Measurements from ENCODE around the gene COL5A1.

Gene COL5A1

DNA sequence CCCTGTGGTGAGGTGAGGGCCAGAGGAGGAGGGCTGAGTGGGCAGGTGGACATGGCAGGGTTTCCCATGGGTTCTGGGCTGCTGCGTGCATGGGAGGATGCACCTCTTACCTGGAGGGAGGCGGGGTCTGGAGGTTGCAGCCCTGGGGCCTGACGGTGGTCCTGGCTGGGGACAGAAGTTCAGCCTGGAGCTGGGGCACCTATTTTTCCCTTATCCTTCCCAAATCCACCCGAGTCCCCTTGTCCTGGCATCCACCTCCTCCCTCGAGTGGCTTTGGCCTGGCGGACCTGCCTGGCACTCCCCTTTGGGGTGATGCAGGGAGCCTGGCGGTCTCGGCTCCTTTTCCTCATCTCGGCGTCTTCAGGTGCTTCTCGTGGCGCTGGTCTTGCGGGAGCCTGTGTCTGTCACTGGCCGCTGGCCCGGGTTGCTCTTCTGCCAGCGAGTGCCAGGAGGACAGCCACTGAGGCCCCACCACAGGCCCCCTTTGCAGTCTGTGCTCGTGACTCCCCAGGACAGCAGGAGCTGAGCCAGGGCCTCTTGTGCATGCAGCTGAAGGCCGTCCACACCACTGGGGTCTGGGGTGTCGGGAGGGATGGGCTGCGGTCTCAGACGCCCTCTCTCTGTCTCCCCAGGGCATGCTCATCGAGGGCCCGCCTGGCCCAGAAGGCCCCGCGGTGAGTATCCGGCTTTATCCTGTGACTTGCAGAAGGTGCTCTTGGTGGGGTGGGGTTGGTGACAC lies 96.4 kb downstream of the COL5A1 start:
- in situ Hi-C loops (cut with MboI; ENCODE audit: low sequenced_read_pairs): no loop called here

DNA sequence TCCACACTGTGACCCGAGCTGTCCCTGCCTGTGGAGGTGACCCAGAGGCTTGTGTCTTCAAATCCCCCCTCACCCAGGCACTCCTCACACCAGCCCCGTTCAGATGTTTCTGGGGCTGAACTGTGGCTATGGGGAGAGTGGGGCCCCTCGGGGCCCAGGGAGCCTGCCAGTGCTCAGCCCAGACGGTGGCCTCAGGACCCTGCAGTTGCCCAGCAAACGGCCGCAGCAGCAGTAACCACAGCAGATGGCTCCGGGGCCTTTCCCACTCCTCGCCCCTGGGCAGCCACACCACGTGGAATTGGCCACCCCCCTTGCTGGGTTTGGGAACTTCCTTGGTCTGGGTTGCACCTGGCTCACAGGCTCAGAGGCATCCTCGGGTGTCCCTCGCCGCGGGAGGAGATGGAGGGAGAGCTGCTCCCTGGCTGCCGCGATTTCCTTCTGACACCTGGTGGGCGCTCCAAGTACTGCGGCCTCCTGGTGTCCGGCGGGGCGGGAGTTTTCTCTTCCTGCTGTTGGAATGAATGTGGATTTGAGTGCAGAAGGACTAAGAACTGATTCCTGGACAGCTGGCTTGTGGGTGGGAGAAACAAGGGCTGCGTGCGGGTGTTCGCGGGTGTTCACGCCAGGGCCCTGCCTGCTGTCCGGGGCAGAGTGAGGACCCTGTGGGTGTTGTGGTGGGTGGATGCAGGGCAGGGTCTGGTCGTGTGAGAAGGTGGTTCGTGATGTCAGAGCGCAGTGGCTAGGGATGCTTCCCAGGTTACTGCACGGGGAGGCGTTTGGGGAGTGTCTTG lies 97.5 kb downstream of the COL5A1 start:
- in situ Hi-C loops (cut with MboI; ENCODE audit: low sequenced_read_pairs): no loop called here

DNA sequence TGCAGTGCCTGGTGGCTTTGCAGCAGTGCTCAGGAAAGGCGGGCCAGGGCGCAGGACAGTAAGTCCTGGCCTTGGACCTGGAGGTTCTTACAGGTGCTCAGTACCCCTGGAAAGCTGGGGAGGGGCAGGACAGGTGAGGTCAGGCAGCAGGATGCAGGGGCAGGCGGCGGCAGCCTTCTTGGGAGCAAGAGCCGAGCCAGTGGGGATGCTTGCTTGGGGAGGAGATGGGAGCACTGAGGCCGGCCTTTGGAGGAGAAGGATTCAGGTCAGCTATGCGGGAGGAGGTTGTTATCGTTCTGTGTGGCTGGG lies 98.0 kb downstream of the COL5A1 start:
- in situ Hi-C loops (cut with MboI; ENCODE audit: low sequenced_read_pairs): no loop called here

DNA sequence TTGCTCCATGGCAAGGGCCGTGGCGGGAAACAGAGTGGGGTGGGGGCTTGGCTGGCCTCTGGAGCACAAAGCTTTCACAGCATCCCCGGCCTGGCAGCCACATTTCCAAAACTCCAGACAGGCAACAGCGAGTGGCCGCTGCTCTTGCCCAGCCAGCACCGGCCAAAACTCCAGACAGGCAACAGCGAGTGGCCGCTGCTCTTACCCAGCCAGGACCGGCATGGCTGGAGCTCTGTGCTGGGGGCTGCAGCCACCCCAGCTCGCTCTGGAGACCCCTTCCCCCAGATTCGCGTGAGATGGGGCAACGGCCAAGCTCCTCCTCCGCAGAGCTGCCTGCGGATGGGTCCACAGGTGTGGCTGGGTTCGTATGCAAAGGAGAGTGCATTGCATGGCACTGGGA lies 98.5 kb downstream of the COL5A1 start:
- in situ Hi-C loops (cut with MboI; ENCODE audit: low sequenced_read_pairs): no loop called here

DNA sequence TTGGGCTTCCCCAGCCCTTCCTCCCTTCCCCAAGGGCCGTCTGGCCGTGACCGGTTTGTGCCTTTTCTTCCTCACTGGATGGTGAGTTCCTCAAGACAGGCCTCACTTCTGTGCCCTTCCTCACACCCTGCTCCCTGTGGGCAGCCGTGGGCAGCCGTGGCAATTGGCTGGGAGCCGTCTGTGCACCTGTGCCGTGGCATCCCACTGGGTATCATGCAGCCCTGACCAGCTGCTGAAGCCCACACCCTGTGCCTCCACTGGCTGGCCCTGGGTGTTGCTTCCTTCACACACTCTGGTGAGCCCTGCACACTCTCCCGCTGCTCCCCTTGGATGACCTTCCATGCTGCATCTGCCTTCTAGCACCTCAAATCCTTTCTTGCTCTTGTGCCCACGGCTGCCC lies 100.2 kb downstream of the COL5A1 start:
- in situ Hi-C loops (cut with MboI; ENCODE audit: low sequenced_read_pairs): no loop called here

DNA sequence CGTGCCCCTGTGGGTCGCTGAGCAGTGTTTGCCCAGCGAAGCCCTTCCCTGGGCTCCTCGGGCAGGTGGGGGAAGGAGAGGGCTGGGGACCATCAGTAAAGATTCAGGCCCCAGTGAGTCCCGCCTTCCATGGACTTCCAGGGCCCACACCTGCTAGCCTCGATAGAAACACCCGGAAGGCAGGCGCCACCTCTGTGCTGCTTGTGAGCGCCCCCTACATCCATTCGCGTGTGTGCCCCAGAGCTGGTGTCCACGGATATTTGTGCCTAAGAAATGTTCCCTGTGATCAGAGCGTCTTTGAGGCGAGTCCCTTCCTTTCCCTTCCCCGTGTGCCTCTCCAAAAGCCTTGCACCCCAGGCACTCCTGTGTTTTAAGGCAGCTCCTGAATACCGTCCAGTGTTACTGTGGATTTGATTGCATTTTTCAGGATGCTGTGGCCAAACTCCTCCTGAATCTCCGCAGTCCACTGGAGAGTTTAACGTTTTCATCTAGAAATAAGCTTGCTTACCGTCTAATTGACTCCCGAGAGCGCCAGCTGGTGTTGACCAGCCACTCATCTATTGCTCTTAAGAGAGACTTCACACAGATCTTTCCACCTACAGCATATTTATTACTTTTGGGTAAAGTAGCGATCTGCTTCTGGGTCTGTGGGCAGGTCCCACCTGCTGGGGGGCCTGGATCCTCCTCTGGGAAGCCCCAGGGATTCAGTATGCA lies 101.4 kb downstream of the COL5A1 start:
- in situ Hi-C loops (cut with MboI; ENCODE audit: low sequenced_read_pairs): no loop called here

DNA sequence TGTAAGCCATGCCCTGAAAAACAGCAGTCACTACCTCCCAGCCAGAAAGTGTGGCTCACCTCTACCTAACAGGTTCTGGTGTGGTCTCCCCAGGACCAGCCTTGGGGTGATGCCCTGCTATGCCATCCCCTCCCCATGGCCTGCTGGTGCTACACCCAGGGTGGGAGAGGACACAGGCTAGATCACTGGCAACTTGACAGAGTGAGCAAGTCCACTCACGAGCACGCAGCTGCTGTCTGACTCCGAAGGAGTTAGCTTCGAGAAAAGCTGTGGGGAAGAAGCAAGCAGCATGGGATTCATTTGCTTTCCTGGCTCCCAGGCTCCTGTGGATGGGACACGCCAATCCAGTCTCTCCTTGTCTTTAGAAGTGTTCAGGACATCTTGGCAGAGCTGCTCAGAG lies 102.2 kb downstream of the COL5A1 start:
- in situ Hi-C loops (cut with MboI; ENCODE audit: low sequenced_read_pairs): no loop called here

DNA sequence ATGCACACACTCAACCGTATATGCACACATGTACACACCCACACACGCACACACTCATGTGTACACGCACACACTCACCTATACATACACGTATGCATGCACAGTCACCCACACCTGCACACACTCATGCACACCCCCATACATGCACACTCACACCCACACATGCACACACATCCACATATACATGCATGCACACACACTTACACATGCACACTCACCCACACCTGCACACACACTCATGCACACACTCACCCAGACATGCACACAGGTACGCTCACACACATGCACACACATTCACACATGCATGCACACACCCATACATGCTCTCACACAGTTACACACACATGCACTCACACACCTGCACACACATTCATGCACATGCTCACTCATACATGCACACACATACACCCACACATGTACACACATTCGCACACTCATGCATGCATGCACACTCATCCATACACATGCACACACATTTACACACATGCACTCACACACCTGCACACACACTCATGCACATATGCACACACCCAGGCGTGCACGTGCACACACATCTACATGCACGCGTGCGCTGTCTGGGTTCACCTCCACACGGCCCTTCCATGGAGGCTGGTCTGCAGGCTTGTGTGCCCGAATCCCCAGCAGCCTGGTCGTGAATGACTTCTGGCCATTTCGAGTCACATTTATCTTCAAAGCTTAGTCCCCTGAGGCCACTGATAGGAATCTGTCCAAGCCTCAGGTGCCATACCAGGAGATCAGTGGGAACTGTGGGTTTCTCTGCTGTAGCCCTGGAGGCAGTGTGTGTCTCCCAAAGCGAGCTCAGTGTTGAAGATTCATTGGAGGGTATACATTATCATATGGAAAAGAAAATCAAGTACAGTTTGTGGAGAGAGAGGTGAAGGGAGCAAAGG lies 103.0 kb downstream of the COL5A1 start:
- in situ Hi-C loops (cut with MboI; ENCODE audit: low sequenced_read_pairs): no loop called here

DNA sequence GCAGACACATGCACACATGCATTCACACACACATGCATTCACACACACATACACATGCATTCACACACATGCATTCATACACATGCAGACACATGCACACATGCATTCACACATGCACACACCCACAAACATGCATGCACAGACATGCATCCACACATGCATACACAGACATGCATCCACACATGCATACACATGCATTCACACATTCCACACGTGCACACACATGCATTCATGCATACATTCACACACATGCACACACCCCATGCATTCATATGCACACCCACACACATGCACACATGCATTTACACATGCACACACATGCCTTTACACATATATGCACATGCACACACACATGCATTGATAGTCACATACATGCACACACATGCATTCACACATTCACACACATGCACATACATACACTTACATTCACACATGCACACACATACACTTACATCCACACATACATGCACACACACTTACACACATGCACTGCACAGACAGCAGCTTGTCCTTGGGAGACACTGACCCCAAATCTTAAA lies 106.4 kb downstream of the COL5A1 start:
- in situ Hi-C loops (cut with MboI; ENCODE audit: low sequenced_read_pairs): no loop called here

DNA sequence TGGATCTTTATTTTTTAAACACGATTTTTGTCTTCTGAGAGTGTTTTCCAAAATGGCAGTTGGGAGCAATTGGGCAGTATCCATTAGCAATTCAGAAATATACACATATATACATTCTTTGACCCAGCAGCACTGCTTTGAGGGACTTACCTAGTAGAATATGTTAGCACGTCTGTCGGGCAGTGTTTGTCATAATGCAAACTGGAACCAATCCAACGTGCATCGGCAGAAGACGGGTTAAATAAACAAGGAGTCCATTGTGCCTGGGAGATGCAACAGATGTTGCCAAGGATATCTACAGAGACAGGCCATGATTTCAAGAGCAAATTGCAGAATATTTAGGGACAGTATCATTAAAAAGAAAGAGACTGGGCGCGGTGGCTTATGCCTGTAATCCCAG lies 107.0 kb downstream of the COL5A1 start:
- in situ Hi-C loops (cut with MboI; ENCODE audit: low sequenced_read_pairs): no loop called here

DNA sequence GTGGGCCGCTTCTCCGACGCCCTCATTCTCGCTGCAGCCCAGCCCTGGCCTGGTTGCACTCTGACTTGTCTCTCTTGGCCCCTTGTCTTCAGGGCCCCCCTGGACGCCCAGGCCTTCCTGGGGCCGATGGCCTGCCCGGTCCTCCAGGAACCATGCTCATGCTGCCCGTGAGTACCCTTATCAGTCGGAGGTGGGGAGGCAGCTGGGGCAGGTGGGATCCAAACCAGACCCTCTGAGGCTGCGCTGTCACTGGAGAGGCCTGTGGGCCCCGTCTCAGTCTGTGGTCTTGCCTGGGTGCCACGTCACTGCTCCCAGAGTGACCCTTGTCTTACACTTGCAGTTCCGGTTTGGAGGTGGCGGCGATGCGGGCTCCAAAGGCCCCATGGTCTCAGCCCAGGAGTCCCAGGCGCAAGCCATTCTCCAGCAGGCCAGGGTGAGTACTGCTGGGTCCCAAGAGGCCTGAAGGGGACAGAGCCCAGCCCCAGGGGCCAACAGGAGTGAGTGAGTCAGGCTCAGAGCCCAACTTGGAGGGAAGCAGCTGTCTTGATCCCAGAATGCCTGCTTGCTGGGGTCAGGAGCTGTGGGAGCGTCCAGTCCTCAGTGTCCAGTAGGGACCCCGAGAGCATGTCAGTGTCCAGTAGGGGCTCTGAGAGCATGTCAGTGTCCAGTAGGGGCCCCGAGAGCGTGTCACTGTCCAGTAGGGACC lies 109.0 kb downstream of the COL5A1 start:
- in situ Hi-C loops (cut with MboI; ENCODE audit: low sequenced_read_pairs): no loop called here

DNA sequence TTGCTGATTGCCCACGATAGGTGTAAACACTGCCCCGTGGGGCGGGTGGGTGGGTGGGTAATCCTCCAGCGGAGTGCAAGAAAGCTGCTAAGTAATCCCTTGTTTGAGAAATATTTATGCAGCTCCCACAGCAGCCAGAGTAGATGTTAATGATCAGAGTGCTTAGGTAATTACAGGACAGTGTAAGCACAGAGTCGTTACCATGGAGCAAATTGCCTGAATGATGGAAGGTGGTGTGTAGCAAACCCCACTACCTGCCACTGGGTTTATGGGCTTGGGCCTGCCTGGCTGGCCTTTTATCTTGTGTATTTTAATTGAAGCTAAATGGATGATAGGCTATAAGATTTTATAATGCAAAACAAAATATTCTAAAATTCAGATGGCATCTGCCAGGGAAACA lies 110.0 kb downstream of the COL5A1 start:
- in situ Hi-C loops (cut with MboI; ENCODE audit: low sequenced_read_pairs): no loop called here

DNA sequence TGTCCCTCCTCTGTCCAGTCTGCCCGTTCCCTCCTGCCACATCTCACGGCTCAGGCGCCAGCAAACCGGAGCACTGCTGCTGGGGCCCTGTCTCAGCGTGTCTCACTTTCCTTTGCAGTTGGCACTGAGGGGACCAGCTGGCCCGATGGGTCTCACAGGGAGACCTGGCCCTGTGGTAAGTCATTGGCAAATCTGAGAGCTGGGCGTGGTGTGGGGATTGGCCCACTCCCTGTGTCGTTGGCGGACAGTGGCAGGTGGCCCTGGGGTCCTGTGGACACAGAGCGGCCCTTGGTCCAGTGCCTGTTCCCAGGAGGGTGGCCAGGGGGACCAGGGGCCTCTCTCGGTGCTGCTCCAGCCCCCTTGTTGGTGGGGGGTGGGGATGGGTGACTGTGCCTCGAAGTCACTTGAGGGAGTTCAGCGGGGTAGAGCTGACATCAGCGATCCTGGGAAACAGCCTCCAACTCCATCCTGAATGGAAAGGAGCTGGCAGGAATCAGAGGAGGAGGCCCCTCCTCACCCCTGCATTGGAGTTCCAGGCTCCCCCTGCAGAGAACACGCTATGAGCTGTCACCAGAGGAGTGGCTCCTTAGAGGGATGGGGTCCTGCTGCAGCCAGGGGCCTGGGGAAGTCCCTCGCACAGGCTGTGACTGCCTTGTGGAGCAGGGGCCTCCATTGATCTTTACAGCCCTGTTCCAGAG lies 111.0 kb downstream of the COL5A1 start:
- in situ Hi-C loops (cut with MboI; ENCODE audit: low sequenced_read_pairs): no loop called here

DNA sequence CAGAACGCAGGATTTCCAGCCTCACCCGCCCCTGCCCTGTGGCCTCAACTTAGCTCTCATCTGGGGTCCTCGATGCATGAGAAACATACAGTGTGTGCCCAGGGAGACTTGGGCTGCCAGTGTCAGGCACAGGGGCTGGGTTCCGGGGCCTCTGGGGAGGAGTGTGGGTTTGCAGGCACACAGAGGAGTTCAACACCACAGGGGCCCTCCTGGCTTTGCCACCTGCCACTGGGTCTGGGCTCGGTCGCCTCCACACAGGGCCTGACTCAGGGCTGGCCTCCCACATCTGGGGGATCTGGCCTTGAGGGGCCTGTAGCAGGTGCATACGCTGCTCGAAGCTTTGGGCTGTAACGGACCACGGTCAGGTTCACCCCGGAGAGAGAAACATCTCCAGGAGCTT lies 111.6 kb downstream of the COL5A1 start:
- in situ Hi-C loops (cut with MboI; ENCODE audit: low sequenced_read_pairs): no loop called here

DNA sequence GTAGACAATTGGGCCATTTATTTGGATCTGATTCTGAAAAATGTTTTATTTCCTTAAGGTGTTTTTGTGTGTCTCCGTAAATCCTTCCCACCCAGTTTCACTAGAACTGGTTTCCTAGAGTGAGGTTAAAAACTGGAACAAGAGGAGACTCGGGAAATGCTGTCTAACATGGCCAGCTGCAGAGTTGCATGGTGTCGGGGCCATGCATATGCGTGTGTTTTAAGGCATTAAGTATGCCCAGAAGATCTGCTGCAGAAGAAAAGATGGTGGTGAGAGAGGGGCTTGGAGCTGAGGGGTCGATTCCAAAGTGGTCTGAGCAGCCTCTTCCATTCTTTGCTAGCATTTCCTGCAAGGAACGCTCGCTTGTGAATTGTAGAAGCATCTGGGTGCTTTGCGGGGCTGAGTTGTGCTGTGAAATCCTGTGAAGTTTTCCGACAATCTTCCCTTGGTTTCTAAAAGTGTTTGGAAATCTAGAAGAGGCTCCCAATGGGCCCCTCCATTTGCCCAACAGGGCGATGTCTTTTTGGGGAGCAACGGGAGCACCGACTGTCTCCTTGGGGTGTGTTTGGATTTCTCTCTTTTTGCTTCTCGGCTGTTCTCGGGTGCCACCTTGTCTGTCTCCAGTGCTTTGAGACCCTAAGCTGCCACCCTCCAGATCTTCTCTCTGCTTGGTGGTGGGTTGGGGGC lies 113.8 kb downstream of the COL5A1 start:
- in situ Hi-C loops (cut with MboI; ENCODE audit: low sequenced_read_pairs): no loop called here

DNA sequence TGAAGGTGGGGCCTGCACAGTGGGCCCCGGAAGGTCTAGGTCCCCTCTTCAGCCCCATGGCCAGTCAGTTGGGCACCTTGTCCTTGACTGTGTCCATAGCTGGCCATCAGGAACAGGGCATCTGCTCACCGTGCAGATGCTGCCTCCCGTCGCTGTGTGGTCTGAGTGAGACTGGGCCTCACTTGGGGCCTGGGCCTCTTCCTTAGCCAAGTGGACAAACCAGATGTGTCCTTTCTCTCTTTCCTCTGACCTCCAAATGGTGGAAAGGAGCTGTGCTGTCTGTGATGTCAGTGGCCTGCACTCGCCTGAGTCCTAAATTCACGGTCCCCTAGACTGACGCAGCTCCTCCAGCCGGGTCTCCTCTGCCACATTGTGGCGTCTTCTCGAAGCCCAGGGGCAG lies 114.5 kb downstream of the COL5A1 start:
- in situ Hi-C loops (cut with MboI; ENCODE audit: low sequenced_read_pairs): no loop called here

DNA sequence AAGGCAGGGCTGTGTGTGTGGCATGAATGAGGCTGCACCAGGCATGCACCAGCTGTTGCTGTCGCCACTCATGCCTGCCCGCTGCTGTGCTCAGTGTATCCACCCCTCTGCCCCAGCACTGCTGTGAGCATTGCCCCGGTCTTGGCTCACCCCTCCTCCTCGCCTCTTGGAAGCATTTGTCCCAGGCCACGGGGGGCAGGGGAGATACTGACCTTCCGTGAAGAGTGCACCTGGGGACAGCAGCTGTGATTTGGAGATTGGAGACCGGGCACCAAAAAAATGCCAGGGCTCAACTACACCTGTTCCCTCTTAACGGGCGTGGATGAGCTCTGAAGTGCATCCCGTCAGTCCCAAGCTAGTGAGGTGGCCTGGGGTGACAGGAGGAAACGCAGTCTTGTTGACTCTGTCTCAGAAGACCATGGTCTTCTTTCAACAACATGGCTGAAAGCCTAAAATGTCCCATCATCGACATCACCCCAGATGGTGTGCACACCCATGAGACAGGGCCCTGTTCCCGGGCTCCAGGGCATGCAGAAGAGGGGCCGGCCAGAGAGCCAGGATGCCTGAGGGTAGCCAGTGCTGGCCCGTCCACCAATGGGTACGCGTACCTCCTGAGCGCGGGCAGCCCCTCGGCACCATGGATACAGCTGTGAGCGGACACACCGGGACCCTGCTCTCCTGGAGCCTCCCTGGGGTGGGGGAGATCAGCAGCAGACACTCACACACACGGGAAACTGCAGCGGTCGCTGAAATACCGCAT lies 115.8 kb downstream of the COL5A1 start:
- in situ Hi-C loops (cut with MboI; ENCODE audit: low sequenced_read_pairs): no loop called here

DNA sequence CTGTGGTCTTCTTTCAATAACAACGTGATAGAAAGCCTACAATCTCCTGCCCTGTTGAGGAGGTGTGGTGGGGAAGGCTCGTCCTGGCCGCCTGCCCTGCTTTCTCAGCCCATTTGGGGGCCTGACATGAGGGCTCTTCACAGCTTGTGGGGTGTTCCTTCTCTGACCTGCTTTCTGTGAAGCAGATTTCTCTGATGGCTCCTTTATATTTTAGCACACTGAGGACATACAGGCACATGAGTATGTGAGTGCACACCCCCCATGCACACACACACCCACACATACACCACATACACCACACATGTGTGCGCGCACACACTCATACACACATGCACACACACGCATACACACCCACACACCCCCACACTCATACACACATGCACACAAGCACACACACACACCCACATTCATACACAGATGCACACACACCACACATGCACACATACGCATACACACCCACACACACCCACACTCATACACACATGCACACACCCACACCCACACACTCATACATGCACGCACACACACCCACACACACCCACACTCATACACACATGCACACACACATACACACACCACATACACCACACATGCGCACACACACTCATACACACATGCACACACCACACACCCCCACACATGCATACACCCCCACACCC lies 117.5 kb downstream of the COL5A1 start:
- in situ Hi-C loops (cut with MboI; ENCODE audit: low sequenced_read_pairs): no loop called here

Measured in HL-60/S4 (cell line).